SK-MEL-5 (cell line): ENCODE data around the gene FBXL13. TPM values are rescaled to one million over a fixed set of nuclear protein-coding genes. Genes with fewer than 3 reads are reported as not detected.

Experiments
- DNase-seq: peaks from one replicate; pipeline ENCODE4 v3.0.0-alpha.2; 2016; ENCODE audit warnings: low read depth, low spot score
- in situ Hi-C: cut with HindIII; loops from 2 replicates; pipeline ENCODE4 v1.10.0; 2016; ENCODE audit warnings: low sequenced_read_pairs, high pct_unique_total_duplicates, low pct_unique_long_range_greater_than_20kb
- total RNA-seq: library from RNA; depleted of rRNA; stranded (reverse); fragments of >200 nt; shearing (Covaris generic); gene quantifications from 2 replicates; pipeline ENCODE4 v1.2.3, GENCODE V29; 2014

The FBXL13 gene
- total RNA-seq, 1 experiment from 2014 or later: 3.2 TPM

- DNase-seq: no peak
- in situ Hi-C loops: no loop called here
Measured at GRCh38 chr7:102897211-102897631, 177.4 kb downstream of the FBXL13 start.

DNA sequence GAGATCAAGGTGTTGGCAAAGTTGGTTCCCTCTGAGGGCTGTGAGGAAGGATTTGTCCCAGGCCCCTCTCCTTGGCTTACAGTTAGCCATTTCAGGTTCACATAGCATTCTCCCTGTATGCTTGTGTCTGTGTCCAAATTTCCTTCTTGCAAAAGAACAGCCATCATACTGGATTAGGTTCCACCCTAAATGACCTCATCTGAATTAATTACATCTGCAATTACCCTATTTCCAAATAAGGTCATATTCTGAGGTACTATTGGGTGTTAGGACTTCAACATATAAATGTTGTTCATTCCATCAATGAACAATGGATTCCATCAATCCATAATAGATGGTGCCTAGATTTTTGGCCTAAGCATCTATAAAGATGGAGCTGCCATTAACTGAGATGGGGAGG lies 178.0 kb downstream of the FBXL13 start:
- in situ Hi-C loops: no loop called here
- DNase-seq: no peak

GRCh38 chr7:102895602-102896001 lies 179.0 kb downstream of the FBXL13 start:
- in situ Hi-C loops: no loop called here
- DNase-seq: peak; percentile 30

DNA sequence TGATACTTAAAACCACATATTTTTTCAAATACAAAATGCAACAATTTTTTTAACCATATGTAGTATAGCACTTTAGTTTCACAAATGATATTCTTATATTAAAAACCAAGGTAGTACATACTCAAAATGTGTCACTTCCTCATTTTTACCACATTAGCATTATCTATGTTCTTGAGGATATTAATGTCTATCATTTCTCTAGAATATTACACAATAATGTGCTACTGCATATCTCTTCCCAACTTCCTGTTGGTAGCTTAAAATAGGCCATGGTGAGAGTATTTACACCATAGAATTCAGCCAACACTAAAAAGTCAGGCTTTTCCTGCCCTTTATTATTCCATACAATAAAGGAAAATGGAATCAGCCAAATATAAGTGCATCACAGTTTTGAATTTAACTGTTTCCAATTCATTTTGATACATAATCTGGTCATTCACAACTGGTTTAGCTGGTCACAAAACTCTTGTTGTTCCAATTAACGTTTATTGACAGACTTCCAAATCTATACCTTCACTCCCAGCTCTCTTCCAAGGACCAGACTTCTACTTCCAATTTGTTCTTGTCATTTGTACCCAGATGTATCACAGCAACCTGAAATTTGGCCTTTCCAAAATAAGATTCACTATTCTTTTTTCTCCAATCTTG lies 181.8 kb downstream of the FBXL13 start:
- in situ Hi-C loops: no loop called here
- no peak for DNase-seq

GRCh38 chr7:102891693-102892261 lies 182.8 kb downstream of the FBXL13 start:
- no peak for DNase-seq
- in situ Hi-C loops: no loop called here

- in situ Hi-C loops: no loop called here
- DNase-seq: no peak
Measured at GRCh38 chr7:102890971-102891692, 183.5 kb downstream of the FBXL13 start.

DNA sequence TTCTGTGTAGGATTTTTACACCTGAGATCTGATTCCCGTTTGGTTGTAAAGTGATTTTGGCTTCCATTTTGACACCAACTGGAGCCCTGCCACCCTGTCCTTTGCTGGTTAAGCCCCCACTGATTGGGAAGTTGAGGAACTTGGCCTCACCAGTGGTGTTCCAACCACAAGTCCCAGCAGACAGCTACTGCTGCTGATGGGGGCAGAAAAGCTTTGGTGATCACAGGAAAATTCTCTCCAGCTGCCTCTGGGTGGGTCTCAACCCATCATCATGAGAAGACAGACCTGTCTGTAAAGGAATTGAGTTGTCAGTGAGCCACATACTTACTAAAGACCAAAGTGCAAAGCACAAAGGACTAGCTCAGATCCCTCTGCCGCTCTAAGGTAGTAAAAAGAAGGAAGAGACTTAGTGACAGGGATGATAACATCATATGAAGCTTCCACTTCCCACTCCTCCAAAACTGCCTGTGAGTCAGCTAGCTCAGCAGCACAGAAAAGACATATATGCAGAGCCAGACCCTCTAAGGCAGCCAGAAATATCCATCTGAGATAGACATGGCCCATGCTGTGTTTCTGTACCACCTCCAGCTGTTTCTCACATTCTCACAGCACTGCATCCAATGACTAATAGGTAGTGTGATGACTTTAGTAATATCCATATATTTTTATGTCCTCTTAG lies 184.2 kb downstream of the FBXL13 start:
- in situ Hi-C loops: no loop called here
- no peak for DNase-seq

DNA sequence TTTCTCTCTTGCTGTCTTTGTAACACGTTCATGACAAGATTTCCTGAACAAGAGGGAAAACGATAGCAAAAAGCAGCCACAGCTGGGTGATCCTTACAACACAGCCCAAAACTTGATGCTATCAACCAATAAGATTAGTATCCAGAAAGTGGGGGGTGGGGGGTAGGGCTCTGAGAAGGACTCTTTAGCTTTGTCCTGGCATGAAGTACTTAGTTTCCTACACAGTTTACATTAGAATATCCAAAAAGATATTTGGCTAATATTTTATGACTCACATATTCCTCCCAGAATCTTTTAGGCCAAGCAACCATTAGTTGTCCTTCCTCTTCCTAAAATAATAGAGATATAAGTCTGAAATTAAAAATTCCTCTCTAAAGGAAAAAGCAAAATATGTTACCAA lies 184.7 kb downstream of the FBXL13 start:
- in situ Hi-C loops: no loop called here
- no peak for DNase-seq

GRCh38 chr7:102888561-102889233 lies 185.9 kb downstream of the FBXL13 start:
- no peak for DNase-seq
- in situ Hi-C loops: no loop called here

- in situ Hi-C loops: no loop called here
- DNase-seq: no peak
Measured at GRCh38 chr7:102883098-102883860, 191.3 kb downstream of the FBXL13 start.

DNA sequence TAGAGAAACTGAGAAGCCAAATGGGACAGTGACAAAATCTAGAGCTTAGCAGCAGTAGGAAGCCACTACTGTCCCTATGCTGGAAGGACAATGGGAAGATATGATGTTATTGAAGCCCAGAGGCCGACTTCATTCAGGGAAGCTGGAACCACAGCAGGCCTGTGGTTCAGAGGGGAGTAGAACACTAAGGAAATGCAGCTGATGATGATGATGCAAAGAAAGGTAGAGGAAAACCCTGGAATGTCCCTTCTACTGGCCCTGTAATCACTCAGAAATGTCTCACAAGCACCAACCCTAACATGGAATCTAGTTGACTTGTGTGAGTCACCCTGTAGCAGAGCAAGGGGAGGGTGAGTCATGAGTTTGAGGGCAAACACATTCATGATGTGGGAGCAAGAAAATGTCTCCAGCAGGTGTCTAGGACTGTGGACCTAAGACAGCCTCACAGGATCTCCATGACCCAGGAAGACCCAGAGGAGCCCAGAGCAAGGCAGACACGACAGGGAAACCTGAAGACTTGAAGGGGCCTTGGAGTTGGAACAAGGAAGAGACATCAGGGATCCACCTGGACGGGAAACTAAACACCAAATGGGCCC lies 198.8 kb downstream of the FBXL13 start:
- in situ Hi-C loops: no loop called here
- no peak for DNase-seq

DNA sequence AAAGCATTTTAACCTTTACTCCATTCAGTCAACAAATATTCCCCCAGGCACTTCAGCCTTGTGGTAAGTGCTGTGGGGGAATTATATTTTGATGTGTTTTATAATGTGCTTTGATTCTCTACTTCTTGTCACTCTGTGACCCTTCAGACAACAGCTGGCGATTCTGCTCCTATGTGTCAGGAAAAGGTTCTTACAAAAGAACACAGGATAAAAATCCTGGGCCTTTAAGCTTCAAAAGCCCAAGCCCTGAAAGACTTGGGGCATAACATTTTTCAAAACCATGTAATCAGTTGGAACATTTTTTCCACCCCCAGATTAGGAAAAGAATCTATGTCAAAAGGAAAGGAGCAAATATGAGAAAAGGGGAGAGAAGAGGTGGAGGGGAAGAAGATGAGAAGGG lies 199.6 kb downstream of the FBXL13 start:
- no peak for DNase-seq
- in situ Hi-C loops: no loop called here

GRCh38 chr7:102874166-102874829 lies 200.3 kb downstream of the FBXL13 start:
- in situ Hi-C loops: no loop called here
- DNase-seq: peak; percentile 49

- in situ Hi-C loops: no loop called here
- no peak for DNase-seq
Measured at GRCh38 chr7:102873470-102874165, 201.0 kb downstream of the FBXL13 start.

DNA sequence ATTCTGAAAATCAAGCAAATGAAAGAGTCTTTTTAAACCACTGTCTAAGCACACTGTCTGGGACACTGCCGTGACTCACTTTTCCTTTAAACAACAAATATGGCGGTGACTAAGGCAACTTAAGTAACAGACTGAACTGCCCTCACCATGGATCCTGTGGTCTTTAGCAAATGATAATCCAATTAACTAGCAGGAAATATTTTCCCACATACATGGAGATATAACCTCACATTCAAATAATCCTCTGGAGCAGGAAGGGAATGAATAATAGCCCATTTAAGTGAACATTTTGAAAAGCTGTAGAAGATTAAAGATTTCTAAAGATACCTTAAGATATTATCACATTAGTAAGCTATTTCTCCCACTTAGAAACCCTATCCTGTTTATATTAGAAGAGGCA lies 202.1 kb downstream of the FBXL13 start:
- DNase-seq: no peak
- in situ Hi-C loops: no loop called here

DNA sequence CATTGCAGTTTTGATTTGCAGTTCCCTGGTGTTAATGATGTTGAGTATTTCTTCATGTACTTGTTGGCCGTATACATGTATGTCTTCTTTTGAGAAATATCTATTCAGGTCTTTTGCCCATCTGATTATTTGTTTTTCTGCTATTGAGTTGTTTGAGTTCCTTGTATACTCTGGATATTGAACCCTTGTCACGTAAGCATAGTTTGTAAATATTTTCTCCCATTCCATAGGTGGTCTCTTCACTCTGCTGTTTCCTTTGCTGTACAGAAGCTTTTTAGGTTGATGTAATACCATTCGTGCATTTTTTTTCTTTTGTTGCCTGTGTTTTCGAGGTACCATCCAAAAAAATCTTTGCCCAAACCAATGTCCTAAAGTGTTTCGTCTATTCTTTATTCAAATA lies 205.4 kb downstream of the FBXL13 start:
- no peak for DNase-seq
- in situ Hi-C loops: no loop called here
